GM12864 (cell line): ENCODE measurements around the gene SMYD2.

ENCODE experiments used
- DNase-seq: peaks from one replicate; pipeline ENCODE4 v3.0.0-alpha.2; 2011; ENCODE audit warnings: low read depth
- H3K4me3 ChIP-seq: 2 replicates; pipeline ENCODE4 v1.5.1; 2011; ENCODE audit warnings: mild to moderate bottlenecking, low read depth, low read length, control low read depth
- TF ChIP-seq, protein P1 (sequence below): IDR thresholded peaks from 2 replicates; pipeline ENCODE4 v1.5.1; 2011; ENCODE audit warnings: low read depth, mild to moderate bottlenecking, moderate library complexity, low read length, control low read depth, inconsistent platforms; ENCODE audit errors: missing control alignments

SMYD2 gene

GRCh38 chr1:214259353-214259977 lies 21.5 kb upstream of the SMYD2 start:
- no peak overlapping the region for H3K4me3 ChIP-seq
- DNase-seq, result no peak
- TF ChIP-seq, protein P1, sequence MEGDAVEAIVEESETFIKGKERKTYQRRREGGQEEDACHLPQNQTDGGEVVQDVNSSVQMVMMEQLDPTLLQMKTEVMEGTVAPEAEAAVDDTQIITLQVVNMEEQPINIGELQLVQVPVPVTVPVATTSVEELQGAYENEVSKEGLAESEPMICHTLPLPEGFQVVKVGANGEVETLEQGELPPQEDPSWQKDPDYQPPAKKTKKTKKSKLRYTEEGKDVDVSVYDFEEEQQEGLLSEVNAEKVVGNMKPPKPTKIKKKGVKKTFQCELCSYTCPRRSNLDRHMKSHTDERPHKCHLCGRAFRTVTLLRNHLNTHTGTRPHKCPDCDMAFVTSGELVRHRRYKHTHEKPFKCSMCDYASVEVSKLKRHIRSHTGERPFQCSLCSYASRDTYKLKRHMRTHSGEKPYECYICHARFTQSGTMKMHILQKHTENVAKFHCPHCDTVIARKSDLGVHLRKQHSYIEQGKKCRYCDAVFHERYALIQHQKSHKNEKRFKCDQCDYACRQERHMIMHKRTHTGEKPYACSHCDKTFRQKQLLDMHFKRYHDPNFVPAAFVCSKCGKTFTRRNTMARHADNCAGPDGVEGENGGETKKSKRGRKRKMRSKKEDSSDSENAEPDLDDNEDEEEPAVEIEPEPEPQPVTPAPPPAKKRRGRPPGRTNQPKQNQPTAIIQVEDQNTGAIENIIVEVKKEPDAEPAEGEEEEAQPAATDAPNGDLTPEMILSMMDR, result no peak

- H3K4me3 ChIP-seq, result no peak overlapping the region
- TF ChIP-seq, protein P1, result no peak
- DNase-seq, result no peak
Observed at GRCh38 chr1:214260561-214261205, 20.3 kb upstream of the SMYD2 start.

DNA sequence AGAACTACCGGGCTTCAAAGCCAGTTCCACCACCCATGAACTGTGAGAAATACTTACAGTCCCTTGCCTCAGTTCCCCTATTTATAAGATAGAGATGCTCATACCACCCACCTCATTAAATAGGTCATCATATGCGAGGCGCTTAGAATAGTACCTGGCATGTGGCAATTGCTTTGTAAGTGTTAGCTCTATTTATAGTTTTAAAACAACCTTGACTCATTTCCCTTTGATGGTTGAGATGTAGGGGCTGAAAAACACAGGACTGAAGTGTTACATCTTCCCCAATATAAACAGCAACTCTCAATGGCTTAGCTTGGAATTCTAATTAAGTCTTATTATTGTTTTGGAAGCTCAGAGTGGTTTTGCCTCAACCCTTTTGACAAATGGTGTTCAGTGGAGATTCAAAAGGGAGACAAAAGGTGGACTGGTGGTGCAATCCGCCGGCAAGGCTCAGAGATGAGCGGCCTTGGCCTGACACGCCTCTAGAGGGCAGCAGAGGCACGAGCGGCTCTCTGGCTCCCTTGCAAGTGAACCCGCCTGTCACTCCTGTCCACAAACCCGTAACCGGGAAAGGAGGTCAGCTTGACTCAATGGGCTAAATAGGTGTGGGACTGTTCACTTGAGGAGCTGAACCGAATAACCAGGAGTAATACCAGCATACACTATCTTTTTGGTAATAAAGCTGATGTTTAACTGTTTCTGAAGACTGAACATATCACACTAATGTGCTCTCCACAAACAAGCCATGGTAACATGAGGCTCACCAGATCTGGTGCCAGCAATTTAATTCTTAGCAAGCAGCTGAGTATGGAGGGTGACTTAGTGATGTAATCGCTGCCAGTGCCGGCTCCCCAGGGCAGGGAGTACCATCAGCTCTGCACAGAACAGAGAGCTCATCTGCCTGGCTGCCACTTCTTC lies 19.5 kb upstream of the SMYD2 start:
- H3K4me3 ChIP-seq, result no peak overlapping the region
- TF ChIP-seq, protein P1, result peak; percentile 98
- DNase-seq, result peak; percentile 25

- TF ChIP-seq, protein P1, result no peak
- no peak for DNase-seq
- H3K4me3 ChIP-seq, result no peak overlapping the region
Observed at GRCh38 chr1:214264196-214264595, 16.8 kb upstream of the SMYD2 start.

DNA sequence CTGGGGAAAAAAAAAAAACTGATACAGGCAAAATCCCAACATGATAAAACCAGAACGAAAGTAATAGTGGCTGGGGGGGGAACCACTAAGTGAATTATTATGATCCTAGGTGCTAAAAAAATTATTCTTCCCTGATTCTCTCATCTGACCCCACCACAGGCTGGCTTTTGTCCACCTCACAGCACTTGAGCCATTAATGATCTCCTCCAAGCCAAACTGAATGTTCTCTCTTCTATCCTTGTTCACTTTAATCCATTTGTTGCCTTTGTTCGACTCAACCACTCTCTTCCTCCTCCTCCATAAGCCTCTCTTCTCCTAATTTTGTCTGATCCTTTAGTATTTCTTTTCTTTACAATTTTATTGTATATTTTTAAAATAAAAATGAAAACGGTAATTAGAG lies 16.0 kb upstream of the SMYD2 start:
- no peak for DNase-seq
- H3K4me3 ChIP-seq, result no peak overlapping the region
- TF ChIP-seq, protein P1, result no peak

- H3K4me3 ChIP-seq, result no peak overlapping the region
- TF ChIP-seq, protein P1, result no peak
- DNase-seq, result no peak
Observed at GRCh38 chr1:214270097-214270650, 10.8 kb upstream of the SMYD2 start.
